Heart right ventricle (tissue), 16 donors: ENCODE data around the gene S1PR2. TPM values are rescaled to one million over a fixed set of nuclear protein-coding genes. Genes with fewer than 3 reads are reported as not detected.

Experiments
- ATAC-seq, 8 donors: fragments of 200-7000 bp; cut with Tn5 transposase; one replicate each; pipeline ENCODE4 v1.9.1; 2020; ENCODE audit warnings: mild to moderate bottlenecking in 8 of 8, moderate library complexity in 8 of 8, moderate number of reproducible peaks in 1 of 8
- DNase-seq, 2 donors: peaks; one replicate each; pipeline ENCODE4 v3.0.0-alpha.2; 2020
- H3K27ac ChIP-seq, 10 donors: fragments of 200-600 bp; sonication (generic) in 2 of 10; one replicate each; pipeline versions ENCODE4 v1.5.0 to v1.8.0; 2020 to 2022; ENCODE audit warnings: mild to moderate bottlenecking in 3 of 10
- H3K27me3 ChIP-seq, 7 donors: fragments of 200-600 bp; one replicate each; pipeline ENCODE4 v1.8.0; 2021 to 2022; ENCODE audit warnings: mild to moderate bottlenecking in 2 of 7
- H3K36me3 ChIP-seq, 9 donors: fragments of 200-600 bp; sonication (generic) in 1 of 9; one replicate each; pipeline versions ENCODE4 v1.5.0 to v1.8.0; 2020 to 2022; ENCODE audit warnings: mild to moderate bottlenecking in 2 of 9
- H3K4me1 ChIP-seq, 9 donors: fragments of 200-600 bp; sonication (generic) in 1 of 9; one replicate each; pipeline versions ENCODE4 v1.5.0 to v1.8.0; 2020 to 2022; ENCODE audit warnings: mild to moderate bottlenecking in 4 of 9
- H3K4me3 ChIP-seq, 10 donors: fragments of 200-600 bp; sonication (generic) in 2 of 10; one replicate each; pipeline versions ENCODE4 v1.5.0 to v1.8.0; 2020 to 2022; ENCODE audit warnings: mild to moderate bottlenecking in 7 of 10, moderate library complexity in 2 of 10
- H3K9me3 ChIP-seq, 11 donors: fragments of 200-600 bp in 10 of 11; sonication (generic) in 2 of 11; one replicate each; pipeline versions ENCODE4 v1.5.0 to v1.8.0; 2013 to 2022; ENCODE audit warnings: mild to moderate bottlenecking in 2 of 11, control low read depth in 1 of 11, moderate library complexity in 1 of 11
- WGBS, 2 donors: extraction: QIAGEN DNeasy Blood & Tissue Kit; methylation state at CpG; one replicate each; pipeline ENCODE4 v1.1.7; 2013; ENCODE audit warnings: inconsistent platforms in 1 of 2; 5-methylcytosine and 5-hydroxymethylcytosine counted together
- intact Hi-C, 10 donors: fragments of 100-400 bp; cut with DNase I; formaldehyde crosslinking; loops; one replicate each; pipeline versions ENCODE4 v1.11.1 to v1.14.2; 2022
- polyA plus RNA-seq, 2 donors: library from polyadenylated mRNA; stranded (reverse); fragments of 200-250 nt; gene quantifications; one replicate each; pipeline ENCODE4 v1.2.3, GENCODE V29; 2013
- total RNA-seq, 10 donors: library from RNA; stranded (reverse); fragmentation: NEBNext Ultra II Directional in 3 of 10; extraction: Animal tissue kit (Norgen Biotek cat#: 25700) in 3 of 10; gene quantifications; one replicate each; pipeline versions ENCODE4 v1.2.1 to v1.2.4, GENCODE V29; 2021 to 2023
- TF ChIP-seq, protein P1 (sequence below), 9 donors: fragments of 200-600 bp; sonication (generic) in 2 of 9; IDR thresholded peaks; one replicate each; pipeline versions ENCODE4 v1.5.0 to v1.8.0; 2021 to 2022; ENCODE audit warnings: antibody characterized with exemption in 9 of 9, mild to moderate bottlenecking in 5 of 9, moderate library complexity in 1 of 9
- donor health status: Arrhythmogenic right ventricular cardiomyopathy.
- donor health status: ischemic (EF 13 %, LVEDD 7.1; RV severe dilation, severe dysfunction).
- donor health status: healthy with polysubstance abuse.
- donor health status: DM: no; HTN: yes; CAD: no.
- donor health status: DM: no; HTN: no; CAD: no.
- donor health status: ischemic (EF 25% LVEDD 6.9; RV normal size, moderate dysfunction).
- donor health status: ischemic (EF 25% LVEDD 5.7; RV mildly dilated, moderate dysfunction).
- donor health status: healthy.
- donor health status: DM: yes; HTN: yes; CAD: no.
- donor health status: Ischemic cardiomyopathy.
- donor health status: ischemic (EF 35%, LVEDD 5.7; RV mildly dilated, moderate dysfunction).
- donor health status: nonischemic (EF 11% LVEDD 7.7; RV severe dilation, severe dysfunction).
- donor health status: DM: yes; HTN: yes; CAD: no.
- donor health status: PGD.
- donor health status: ischemic (EF 29% LVEDD 5.4; RV normal size, mild dysfunction).
- donor health status: nonischemic (EF 23%, LVEDD 6.1; RV moderate dilation, normal function).

The S1PR2 gene
- total and polyA plus RNA-seq, 12 donors, result 1.8 to 12.2 (median 3.3) TPM

DNA sequence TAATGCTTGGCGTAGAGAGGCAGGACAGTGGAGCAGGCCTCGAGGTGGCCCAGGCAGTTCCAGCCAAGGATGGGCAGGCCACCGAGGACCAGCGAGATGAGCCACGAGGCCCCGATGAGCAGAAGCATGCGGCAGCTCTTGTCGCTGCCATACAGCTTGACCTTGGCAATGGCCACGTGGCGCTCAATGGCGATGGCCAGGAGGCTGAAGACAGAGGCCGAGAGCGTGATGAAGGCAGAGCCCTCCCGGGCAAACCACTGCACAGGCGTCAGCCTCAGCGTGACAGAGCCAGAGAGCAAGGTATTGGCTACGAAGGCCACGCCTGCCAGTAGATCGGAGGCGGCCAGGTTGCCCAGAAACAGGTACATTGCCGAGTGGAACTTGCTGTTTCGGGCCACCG, 6.8 kb downstream of the S1PR2 start:
- no peaks in the 10 kb centered on the region for H3K27me3 ChIP-seq
- H3K9me3 ChIP-seq, result no peaks in the 10 kb centered on the region
- 95 to 96% methylated on average over 23 of the region's 23 CpGs for WGBS, 2 donors
- H3K4me1 ChIP-seq, result peaks cover 4 to 41% (median 32%) of the 10 kb centered on the region in 9 donors
- intact Hi-C loops, result no loop called here
- TF ChIP-seq, protein P1, sequence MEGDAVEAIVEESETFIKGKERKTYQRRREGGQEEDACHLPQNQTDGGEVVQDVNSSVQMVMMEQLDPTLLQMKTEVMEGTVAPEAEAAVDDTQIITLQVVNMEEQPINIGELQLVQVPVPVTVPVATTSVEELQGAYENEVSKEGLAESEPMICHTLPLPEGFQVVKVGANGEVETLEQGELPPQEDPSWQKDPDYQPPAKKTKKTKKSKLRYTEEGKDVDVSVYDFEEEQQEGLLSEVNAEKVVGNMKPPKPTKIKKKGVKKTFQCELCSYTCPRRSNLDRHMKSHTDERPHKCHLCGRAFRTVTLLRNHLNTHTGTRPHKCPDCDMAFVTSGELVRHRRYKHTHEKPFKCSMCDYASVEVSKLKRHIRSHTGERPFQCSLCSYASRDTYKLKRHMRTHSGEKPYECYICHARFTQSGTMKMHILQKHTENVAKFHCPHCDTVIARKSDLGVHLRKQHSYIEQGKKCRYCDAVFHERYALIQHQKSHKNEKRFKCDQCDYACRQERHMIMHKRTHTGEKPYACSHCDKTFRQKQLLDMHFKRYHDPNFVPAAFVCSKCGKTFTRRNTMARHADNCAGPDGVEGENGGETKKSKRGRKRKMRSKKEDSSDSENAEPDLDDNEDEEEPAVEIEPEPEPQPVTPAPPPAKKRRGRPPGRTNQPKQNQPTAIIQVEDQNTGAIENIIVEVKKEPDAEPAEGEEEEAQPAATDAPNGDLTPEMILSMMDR (IDR thresholded peaks at IDR 0.05), result no peak
- peaks cover 0 to 30% (median 6%) of the 10 kb centered on the region in 9 donors for H3K36me3 ChIP-seq
- H3K4me3 ChIP-seq, result no peak overlapping the region
- H3K27ac ChIP-seq, result no peak overlapping the region
- DNase-seq (peak in 1 of 2 donors; percentile 14), ATAC-seq (no peak)

DNA sequence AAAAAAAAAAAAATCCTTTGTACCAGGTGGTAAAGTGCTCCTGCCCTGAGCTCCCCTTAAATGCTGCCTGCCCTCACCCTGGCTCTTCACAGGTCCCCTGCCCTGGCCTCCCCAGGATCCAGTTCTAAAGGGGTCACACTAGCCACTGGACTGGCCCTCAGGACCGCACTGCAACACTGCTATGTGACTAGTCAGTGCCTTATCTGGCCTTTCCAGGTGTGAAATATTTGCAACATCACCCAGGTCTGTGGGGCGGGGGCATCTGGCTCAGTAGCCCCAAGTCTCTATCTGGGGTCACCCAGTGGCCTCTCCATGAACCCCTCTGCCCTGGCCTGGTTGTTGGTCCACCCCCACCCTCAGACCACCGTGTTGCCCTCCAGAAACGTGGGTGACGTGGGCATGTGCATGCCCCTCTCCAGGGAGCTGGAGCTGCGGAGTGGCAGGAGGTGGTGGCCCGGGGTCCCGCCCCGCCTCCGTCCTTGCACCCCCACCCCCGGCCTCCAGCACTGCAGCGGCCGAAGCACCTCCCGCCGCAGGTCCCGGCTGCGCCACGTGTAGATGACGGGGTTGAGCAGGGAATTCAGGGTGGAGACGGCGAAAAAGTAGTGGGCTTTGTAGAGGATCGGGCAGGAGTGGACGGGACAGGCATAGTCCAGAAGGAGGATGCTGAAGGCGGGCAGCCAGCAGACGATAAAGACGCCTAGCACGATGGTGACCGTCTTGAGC, 7.5 kb downstream of the S1PR2 start:
- ATAC-seq (no peak), DNase-seq (no peak)
- WGBS, 2 donors, result 94 to 95% methylated on average over 28 of the region's 28 CpGs
- H3K27ac ChIP-seq, result no peak overlapping the region
- H3K4me3 ChIP-seq, result no peak overlapping the region
- TF ChIP-seq, protein P1 (IDR thresholded peaks at IDR 0.05), result no peak
- H3K9me3 ChIP-seq, result no peaks in the 10 kb centered on the region
- intact Hi-C loops, result no loop called here
- peaks cover 4 to 34% (median 25%) of the 10 kb centered on the region in 9 donors for H3K4me1 ChIP-seq
- H3K36me3 ChIP-seq, result peaks cover 0 to 30% (median 6%) of the 10 kb centered on the region in 9 donors
- no peaks in the 10 kb centered on the region for H3K27me3 ChIP-seq

DNA sequence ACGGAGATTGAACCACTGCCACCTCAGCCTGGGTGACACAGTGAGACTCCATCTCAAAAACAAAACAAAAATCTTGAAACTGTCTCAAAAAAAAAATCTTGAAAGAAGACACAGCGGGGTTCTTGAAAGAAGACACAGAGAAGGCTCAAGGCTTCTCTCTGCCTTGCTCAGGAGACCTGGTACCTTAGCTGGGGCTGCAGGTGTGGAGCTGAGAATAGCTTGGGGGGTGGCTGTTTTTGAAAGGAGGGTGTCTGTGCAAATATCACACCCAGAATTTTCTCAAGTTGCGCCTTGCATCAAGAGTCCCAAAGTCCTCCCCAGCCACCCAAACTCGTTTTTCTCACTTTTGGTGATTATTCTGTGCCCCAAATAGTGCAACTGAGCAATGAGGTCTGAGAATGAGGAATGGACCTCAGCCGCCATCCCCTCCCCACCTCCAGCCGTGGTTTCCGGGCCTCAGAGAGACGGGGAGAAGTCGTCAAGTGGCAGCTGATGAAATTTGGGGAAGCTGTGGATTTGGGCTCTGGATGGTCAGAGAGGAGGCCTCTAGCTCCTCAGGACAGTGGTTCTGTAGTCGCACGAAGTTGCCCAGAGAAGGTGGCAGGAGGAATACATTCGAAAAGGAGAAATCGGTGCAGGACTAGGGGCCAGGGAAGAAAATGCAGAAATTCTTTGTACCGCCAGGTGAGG, 8.8 kb downstream of the S1PR2 start:
- 83 to 90% methylated on average over 14 of the region's 14 CpGs for WGBS, 2 donors
- H3K27ac ChIP-seq, result peak overlapping the region in 1 of 10 donors; percentile 36
- H3K4me1 ChIP-seq, result peaks cover under 1 to 28% (median 13%) of the 10 kb centered on the region in 9 donors
- H3K27me3 ChIP-seq, result no peaks in the 10 kb centered on the region
- no peak overlapping the region for H3K4me3 ChIP-seq
- TF ChIP-seq, protein P1 (IDR thresholded peaks at IDR 0.05), result no peak
- DNase-seq (no peak), ATAC-seq (no peak)
- no peaks in the 10 kb centered on the region for H3K9me3 ChIP-seq
- H3K36me3 ChIP-seq, result peaks cover 0 to 30% (median 6%) of the 10 kb centered on the region in 9 donors
- intact Hi-C loops, result no loop called here

DNA sequence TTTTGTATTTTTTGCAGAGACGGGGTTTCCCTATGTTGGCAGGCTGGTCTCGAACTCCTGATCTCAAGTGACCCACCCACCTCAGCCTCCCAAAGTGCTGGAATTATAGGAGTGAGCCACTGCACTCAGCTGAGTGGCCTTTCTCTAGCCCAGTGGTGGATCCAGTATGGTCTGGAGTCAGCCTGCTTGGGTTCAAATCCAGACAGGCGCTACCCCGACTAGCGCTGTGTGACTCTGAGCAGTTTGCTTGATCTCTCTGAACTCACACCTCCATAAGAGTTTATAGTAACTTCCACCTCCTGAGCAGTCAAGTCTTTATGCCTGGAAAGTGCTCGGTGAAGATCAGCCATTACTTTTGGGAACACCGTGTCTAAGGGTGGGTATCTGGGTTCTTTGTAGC, 10.4 kb downstream of the S1PR2 start:
- DNase-seq, result no peak
- peaks cover 0 to 30% (median 6%) of the 10 kb centered on the region in 9 donors for H3K36me3 ChIP-seq
- intact Hi-C loops, result no loop called here
- TF ChIP-seq, protein P1 (IDR thresholded peaks at IDR 0.05), result no peak
- no peaks in the 10 kb centered on the region for H3K9me3 ChIP-seq
- H3K4me3 ChIP-seq, result no peak overlapping the region
- no peak for ATAC-seq
- 87% methylated on average over 7 of the region's 7 CpGs for WGBS, 2 donors
- H3K27ac ChIP-seq, result no peak overlapping the region
- peaks cover 0 to 19% (median under 1%) of the 10 kb centered on the region in 9 donors for H3K4me1 ChIP-seq
- H3K27me3 ChIP-seq, result no peaks in the 10 kb centered on the region
